HepG2 (cell line): Measurements from ENCODE around the gene RBP7. TPM values are rescaled to one million over a fixed set of nuclear protein-coding genes. Genes with fewer than 3 reads are reported as not detected.

Source experiments
- HNF4G ChIP-seq, 2 experiments: sonication (generic) in 1 of 2; formaldehyde crosslinking in 1 of 2; IDR thresholded peaks; 2 replicates each; pipeline versions ENCODE4 v1.4.0 to v1.6.1; 2011 to 2020; ENCODE audit warnings: borderline replicate concordance in 2 of 2, low read depth in 2 of 2, mild to moderate bottlenecking in 2 of 2, low read length in 1 of 2, missing genetic modification reagents in 1 of 2, moderate library complexity in 1 of 2
- IRF2 ChIP-seq: IDR thresholded peaks from 2 replicates; pipeline ENCODE4 v1.6.1; 2018; ENCODE audit warnings: missing genetic modification reagents, missing compliant biosample characterization
- JUNB ChIP-seq: sonication (generic); formaldehyde crosslinking; IDR thresholded peaks from 2 replicates; pipeline ENCODE4 v1.8.0; 2022; ENCODE audit warnings: missing genetic modification reagents, mild to moderate bottlenecking, borderline replicate concordance
- KAT8 ChIP-seq: IDR thresholded peaks from 2 replicates; pipeline ENCODE4 v1.6.1; 2016; ENCODE audit warnings: missing genetic modification reagents, missing compliant biosample characterization
- NBN ChIP-seq: fragments of 450-650 bp; conservative IDR thresholded peaks from 2 replicates; pipeline ENCODE4 v1.6.1; 2017
- RBFOX2 ChIP-seq: fragments of 200-400 bp; formaldehyde crosslinking; IDR thresholded peaks from 2 replicates; pipeline ENCODE4 v1.6.1; 2017; ENCODE audit warnings: low read depth, mild to moderate bottlenecking, low read length
- SMAD9 ChIP-seq: sonication (generic); formaldehyde crosslinking; IDR thresholded peaks from 2 replicates; pipeline ENCODE4 v1.5.1; 2020; ENCODE audit warnings: mild to moderate bottlenecking, missing genetic modification reagents
- SOX13 ChIP-seq, 3 experiments: fragments of 450-650 bp in 1 of 3; sonication (generic) in 1 of 3; formaldehyde crosslinking in 1 of 3; IDR thresholded peaks in 2 of 3; conservative IDR thresholded peaks in 1 of 3; 2 replicates each; pipeline versions ENCODE4 v1.5.0 to v1.6.1; 2016 to 2020; ENCODE audit warnings: antibody characterized with exemption in 1 of 3, mild to moderate bottlenecking in 1 of 3, missing compliant biosample characterization in 1 of 3, missing genetic modification reagents in 1 of 3, moderate library complexity in 1 of 3
- TAF15 ChIP-seq: fragments of 200-400 bp; formaldehyde crosslinking; IDR thresholded peaks from one replicate; pipeline ENCODE4 v1.6.1; 2018; ENCODE audit warnings: mild to moderate bottlenecking, low read depth, low read length; ENCODE audit not compliant: poor library complexity, severe bottlenecking
- TBX2 ChIP-seq: sonication (generic); formaldehyde crosslinking; IDR thresholded peaks from 2 replicates; pipeline ENCODE4 v1.5.0; 2020; ENCODE audit warnings: missing genetic modification reagents, mild to moderate bottlenecking, borderline replicate concordance
- ZNF234 ChIP-seq: sonication (generic); formaldehyde crosslinking; conservative IDR thresholded peaks from 2 replicates; pipeline ENCODE4 v1.5.1; 2020; ENCODE audit warnings: mild to moderate bottlenecking, missing genetic modification reagents
- ZNF383 ChIP-seq: sonication (generic); formaldehyde crosslinking; IDR thresholded peaks from 2 replicates; pipeline ENCODE4 v1.4.0; 2020; ENCODE audit warnings: missing genetic modification reagents, mild to moderate bottlenecking, borderline replicate concordance
- ZNF44 ChIP-seq: sonication (generic); formaldehyde crosslinking; IDR thresholded peaks from 2 replicates; pipeline ENCODE4 v1.5.1; 2020; ENCODE audit warnings: mild to moderate bottlenecking, missing genetic modification reagents
- ZNF589 ChIP-seq: sonication (generic); formaldehyde crosslinking; conservative IDR thresholded peaks from 2 replicates; pipeline ENCODE4 v1.8.0; 2022; ENCODE audit warnings: mild to moderate bottlenecking, moderate library complexity, missing genetic modification reagents
- ZNF704 ChIP-seq: sonication (generic); formaldehyde crosslinking; IDR thresholded peaks from 2 replicates; pipeline ENCODE4 v1.8.1; 2023; ENCODE audit warnings: mild to moderate bottlenecking, inconsistent platforms, moderate library complexity, missing genetic modification reagents, borderline replicate concordance
- ZNF737 ChIP-seq: sonication (generic); formaldehyde crosslinking; IDR thresholded peaks from 2 replicates; pipeline ENCODE4 v1.5.0; 2020; ENCODE audit warnings: missing genetic modification reagents, mild to moderate bottlenecking, borderline replicate concordance
- ZNF747 ChIP-seq: sonication (generic); formaldehyde crosslinking; IDR thresholded peaks from 2 replicates; pipeline ENCODE4 v1.8.1; 2023; ENCODE audit warnings: missing genetic modification reagents, mild to moderate bottlenecking, borderline replicate concordance
- ZNF782 ChIP-seq: sonication (generic); formaldehyde crosslinking; IDR thresholded peaks from 2 replicates; pipeline ENCODE4 v1.4.0; 2020; ENCODE audit warnings: missing genetic modification reagents, mild to moderate bottlenecking, borderline replicate concordance
- ZSCAN5A ChIP-seq: sonication (generic); formaldehyde crosslinking; IDR thresholded peaks from 2 replicates; pipeline ENCODE4 v1.8.0; 2022; ENCODE audit warnings: mild to moderate bottlenecking, missing genetic modification reagents, borderline replicate concordance
- polyA plus RNA-seq, 8 experiments: library from polyadenylated mRNA; depleted of rRNA in 3 of 8; stranded (reverse) in 7 of 8; unstranded in 1 of 8; fragments of >200 nt; fragmentation: Illumina TruSeq in 4 of 8; extraction: Trizol in 4 of 8; gene quantifications; 2 replicates each; pipeline versions ENCODE4 v1.2.1 to v1.2.3, GENCODE V29; 2011 to 2016; ENCODE audit warnings: low read depth in 4 of 8, missing spikeins in 1 of 8, mixed read lengths in 1 of 8; ENCODE audit not compliant: insufficient read depth in 1 of 8
- total RNA-seq, 5 experiments: library from RNA; depleted of rRNA; stranded (reverse); fragments of >200 nt; fragmentation: Illumina TruSeq; extraction: Trizol; gene quantifications; 2 replicates each; pipeline ENCODE4 v1.2.3, GENCODE V29; 2016; ENCODE audit warnings: low read depth in 1 of 5
- TF ChIP-seq, protein P1 (sequence below), 2 experiments: sonication (generic) in 1 of 2; formaldehyde crosslinking in 1 of 2; IDR thresholded peaks; 2 replicates each; pipeline versions ENCODE4 v1.6.1 to v1.9.0; 2014 to 2022; ENCODE audit warnings: antibody characterized with exemption in 1 of 2, borderline replicate concordance in 1 of 2, inconsistent platforms in 1 of 2, low read depth in 1 of 2, missing genetic modification reagents in 1 of 2

RBP7 gene
- total and polyA plus RNA-seq, 2 of the 13 experiments (the other 11 are each of a cell fraction or from before 2014, with no cell fraction given): 1.6 to 2.0 TPM

DNA sequence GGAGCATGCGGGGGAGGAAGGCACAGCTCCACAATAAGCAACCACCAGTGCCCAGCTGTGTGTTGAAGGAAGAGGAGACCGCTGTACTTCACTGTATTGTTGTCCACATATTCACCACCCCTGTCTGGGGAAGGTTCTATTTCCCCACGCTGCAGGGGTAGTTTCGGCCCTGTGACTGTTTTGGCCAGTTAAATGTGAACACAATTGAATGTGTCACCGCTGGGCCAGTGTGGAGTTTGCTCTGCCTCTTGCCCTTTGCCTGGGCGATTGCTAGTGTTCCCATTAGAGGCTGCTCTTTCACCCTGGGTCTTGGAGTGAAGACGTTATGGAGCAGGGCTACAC, 68.3 kb downstream of the RBP7 start (continued):
- TF ChIP-seq, protein P1, sequence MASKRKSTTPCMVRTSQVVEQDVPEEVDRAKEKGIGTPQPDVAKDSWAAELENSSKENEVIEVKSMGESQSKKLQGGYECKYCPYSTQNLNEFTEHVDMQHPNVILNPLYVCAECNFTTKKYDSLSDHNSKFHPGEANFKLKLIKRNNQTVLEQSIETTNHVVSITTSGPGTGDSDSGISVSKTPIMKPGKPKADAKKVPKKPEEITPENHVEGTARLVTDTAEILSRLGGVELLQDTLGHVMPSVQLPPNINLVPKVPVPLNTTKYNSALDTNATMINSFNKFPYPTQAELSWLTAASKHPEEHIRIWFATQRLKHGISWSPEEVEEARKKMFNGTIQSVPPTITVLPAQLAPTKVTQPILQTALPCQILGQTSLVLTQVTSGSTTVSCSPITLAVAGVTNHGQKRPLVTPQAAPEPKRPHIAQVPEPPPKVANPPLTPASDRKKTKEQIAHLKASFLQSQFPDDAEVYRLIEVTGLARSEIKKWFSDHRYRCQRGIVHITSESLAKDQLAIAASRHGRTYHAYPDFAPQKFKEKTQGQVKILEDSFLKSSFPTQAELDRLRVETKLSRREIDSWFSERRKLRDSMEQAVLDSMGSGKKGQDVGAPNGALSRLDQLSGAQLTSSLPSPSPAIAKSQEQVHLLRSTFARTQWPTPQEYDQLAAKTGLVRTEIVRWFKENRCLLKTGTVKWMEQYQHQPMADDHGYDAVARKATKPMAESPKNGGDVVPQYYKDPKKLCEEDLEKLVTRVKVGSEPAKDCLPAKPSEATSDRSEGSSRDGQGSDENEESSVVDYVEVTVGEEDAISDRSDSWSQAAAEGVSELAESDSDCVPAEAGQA (IDR thresholded peaks at IDR 0.05; ENCODE audit: low read depth): no peak
- TF ChIP-seq, protein P1 (CRISPR knock-in tag; IDR thresholded peaks at IDR 0.05; ENCODE audit: borderline replicate concordance): no peak
- TF ChIP-seq SOX13 (IDR thresholded peaks at IDR 0.05) (no peak), SOX13 (CRISPR knock-in tag; conservative IDR thresholded peaks at IDR 0.05 in 1 of 2, IDR thresholded peaks at IDR 0.05 in 1 of 2) (0 out of 4 replicates have a peak, but pooled peaks of 1 of the 2 experiments have one; percentile 12), ZNF44 (CRISPR knock-in tag) (no peak), SMAD9 (CRISPR knock-in tag) (no peak), KAT8 (CRISPR knock-in tag) (0 out of 2 replicates have a peak, but pooled peaks have one; percentile 22), TBX2 (CRISPR knock-in tag) (no peak), ZNF704 (CRISPR knock-in tag) (no peak), ZNF737 (CRISPR knock-in tag) (no peak), ZNF782 (CRISPR knock-in tag) (no peak), ZNF383 (CRISPR knock-in tag) (no peak), TAF15 (no peak), HNF4G (IDR thresholded peaks at IDR 0.05; ENCODE audit: borderline replicate concordance, low read depth, low read length) (peak; percentile 48; the same call in 1 of the 2 replicates), HNF4G (CRISPR knock-in tag; IDR thresholded peaks at IDR 0.05; ENCODE audit: borderline replicate concordance, low read depth) (no peak), IRF2 (CRISPR knock-in tag) (no peak), JUNB (CRISPR knock-in tag) (no peak), ZNF589 (CRISPR knock-in tag) (no peak), NBN (no peak), ZNF234 (CRISPR knock-in tag) (no peak), ZNF747 (CRISPR knock-in tag) (no peak), ZSCAN5A (CRISPR knock-in tag) (no peak), RBFOX2 (no peak)
